ENCODE results near the gene NDUFS1. TPM values are rescaled to one million over a fixed set of nuclear protein-coding genes. Genes with fewer than 3 reads are reported as not detected.
"Not testable (repeated sequence)": the region's sequence is repeated elsewhere in the genome, so short reads cannot be mapped to it uniquely, and the experiment has no call there.

Gene NDUFS1
- total RNA-seq: 71.6 and 77.6 TPM in 2 replicates
- long read RNA-seq, full-length matches to known transcripts: 359 of 407 reads
- long read RNA-seq, partial matches to known transcripts: 9 of 407 reads
- long read RNA-seq, other reads (novel, unspliced or antisense): 39 of 407 reads

DNA sequence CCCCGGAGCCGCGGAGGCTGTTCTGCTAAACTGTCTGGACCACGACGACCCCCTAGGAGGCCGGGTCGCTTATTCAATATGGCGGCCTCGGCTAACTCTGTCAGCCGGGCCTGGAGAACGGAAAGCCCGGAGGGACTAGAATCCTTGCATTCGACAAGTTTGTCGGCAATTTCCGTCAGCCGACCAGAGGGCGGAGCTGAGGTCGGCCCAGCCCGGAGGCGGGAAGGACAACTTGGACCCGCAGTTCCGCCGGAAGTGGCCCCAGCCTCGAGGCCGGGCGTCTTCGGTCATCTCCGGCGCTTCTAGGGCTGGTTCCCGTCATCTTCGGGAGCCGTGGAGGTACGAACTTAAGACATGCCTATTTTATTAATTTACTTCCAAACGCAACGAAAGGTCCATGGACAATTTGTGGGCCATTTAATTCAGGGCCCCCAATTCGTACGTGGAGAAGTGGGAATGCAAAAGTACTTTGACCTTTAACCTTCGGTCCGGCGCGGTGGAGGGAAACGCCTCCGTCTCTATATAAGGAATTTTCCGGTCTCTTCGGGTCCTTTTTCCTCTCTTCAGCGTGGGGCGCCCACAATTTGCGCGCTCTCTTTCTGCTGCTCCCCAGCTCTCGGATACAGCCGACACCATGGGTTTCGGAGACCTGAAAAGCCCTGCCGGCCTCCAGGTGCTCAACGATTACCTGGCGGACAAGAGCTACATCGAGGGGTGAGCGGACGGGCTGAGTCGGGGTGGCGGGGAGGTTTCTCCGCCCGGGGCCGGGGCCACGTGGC lies at the start of gene NDUFS1, which contains the start of gene EEF1B2:
Gene NDUFS1, minus strand, starts transcription at position 99 of the 779 bp plus-strand sequence. CDS start 5,766 bp downstream, outside the sequence.
Gene EEF1B2, plus strand, starts transcription at position 550 of the 779 bp plus-strand sequence. Its CDS starts 85 bp downstream, at position 635.
- Mint-ChIP-seq H3K4me1 (ENCODE audit: low read depth) (peaks cover 19% of the 10 kb centered on the region), H3K4me3 (ENCODE audit: low read depth) (peak within 1 kb of the TSS; percentile 99), H3K36me3 (ENCODE audit: insufficient read depth) (peaks cover 29% of the 10 kb centered on the region), H3K27ac (peak within 1 kb of the TSS; percentile 99), H3K9me3 (ENCODE audit: low read depth) (no peaks in the 10 kb centered on the region), H3K27me3 (no peaks in the 10 kb centered on the region)
- peak; percentile 91 for DNase-seq (ENCODE audit: low spot score, unreplicated experiment)
- TF ChIP-seq, protein P1, sequence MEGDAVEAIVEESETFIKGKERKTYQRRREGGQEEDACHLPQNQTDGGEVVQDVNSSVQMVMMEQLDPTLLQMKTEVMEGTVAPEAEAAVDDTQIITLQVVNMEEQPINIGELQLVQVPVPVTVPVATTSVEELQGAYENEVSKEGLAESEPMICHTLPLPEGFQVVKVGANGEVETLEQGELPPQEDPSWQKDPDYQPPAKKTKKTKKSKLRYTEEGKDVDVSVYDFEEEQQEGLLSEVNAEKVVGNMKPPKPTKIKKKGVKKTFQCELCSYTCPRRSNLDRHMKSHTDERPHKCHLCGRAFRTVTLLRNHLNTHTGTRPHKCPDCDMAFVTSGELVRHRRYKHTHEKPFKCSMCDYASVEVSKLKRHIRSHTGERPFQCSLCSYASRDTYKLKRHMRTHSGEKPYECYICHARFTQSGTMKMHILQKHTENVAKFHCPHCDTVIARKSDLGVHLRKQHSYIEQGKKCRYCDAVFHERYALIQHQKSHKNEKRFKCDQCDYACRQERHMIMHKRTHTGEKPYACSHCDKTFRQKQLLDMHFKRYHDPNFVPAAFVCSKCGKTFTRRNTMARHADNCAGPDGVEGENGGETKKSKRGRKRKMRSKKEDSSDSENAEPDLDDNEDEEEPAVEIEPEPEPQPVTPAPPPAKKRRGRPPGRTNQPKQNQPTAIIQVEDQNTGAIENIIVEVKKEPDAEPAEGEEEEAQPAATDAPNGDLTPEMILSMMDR (IDR thresholded peaks at IDR 0.05; ENCODE audit: unreplicated experiment): peak; percentile 7

DNA sequence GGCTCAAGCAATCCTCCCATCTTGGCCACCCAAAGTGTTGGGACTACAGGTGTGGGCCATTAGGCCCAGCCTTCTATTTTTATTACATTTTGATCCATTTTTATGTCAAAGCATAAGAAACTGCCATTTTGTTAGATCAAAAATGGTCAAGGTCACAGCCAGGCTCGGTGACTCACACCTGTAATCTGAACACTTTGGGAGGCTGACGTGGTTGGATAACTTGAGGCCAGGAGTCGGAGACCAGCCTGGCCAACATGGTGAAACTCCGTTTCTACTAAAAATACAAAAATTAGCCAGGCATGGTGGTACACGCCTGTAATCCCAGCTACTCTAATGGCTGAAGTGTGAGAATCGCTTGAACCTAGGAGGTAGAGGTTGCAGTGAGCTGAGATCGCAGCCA lies 49.7 kb upstream of the NDUFS1 start:
- TF ChIP-seq, protein P1 (IDR thresholded peaks at IDR 0.05; ENCODE audit: unreplicated experiment): no peak
- peaks cover 3% of the 10 kb centered on the region for H3K27me3 Mint-ChIP-seq
- H3K4me1 Mint-ChIP-seq (ENCODE audit: low read depth): peaks cover 16% of the 10 kb centered on the region
- DNase-seq (ENCODE audit: low spot score, unreplicated experiment): no peak
- no peak overlapping the region for H3K27ac Mint-ChIP-seq
- H3K4me3 Mint-ChIP-seq (ENCODE audit: low read depth): no peak overlapping the region
- H3K36me3 Mint-ChIP-seq (ENCODE audit: insufficient read depth): no peaks in the 10 kb centered on the region
- H3K9me3 Mint-ChIP-seq (ENCODE audit: low read depth): no peaks in the 10 kb centered on the region

DNA sequence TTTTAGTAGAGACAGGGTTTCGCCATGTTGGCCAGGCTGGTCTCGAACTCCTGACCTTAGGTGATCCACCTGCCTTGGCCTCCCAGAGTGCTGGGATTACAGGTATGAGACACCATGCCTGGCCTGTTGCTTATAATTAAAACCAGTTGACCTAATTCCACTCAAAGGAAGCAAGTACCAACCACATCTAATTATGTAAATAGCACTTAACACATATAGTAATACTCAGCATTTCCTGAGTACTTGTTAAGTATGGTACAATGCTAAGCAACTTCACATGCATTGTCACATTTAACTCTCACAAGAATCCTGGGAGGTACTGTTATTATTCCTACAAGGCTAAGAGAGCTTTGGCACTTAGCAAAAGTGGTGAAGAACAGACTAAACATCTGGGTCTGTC lies 48.1 kb upstream of the NDUFS1 start:
- DNase-seq (ENCODE audit: low spot score, unreplicated experiment); H3K9me3 Mint-ChIP-seq (ENCODE audit: low read depth); H3K27ac Mint-ChIP-seq; H3K36me3 Mint-ChIP-seq (ENCODE audit: insufficient read depth); H3K27me3 Mint-ChIP-seq; H3K4me3 Mint-ChIP-seq (ENCODE audit: low read depth); H3K4me1 Mint-ChIP-seq (ENCODE audit: low read depth): not testable (repeated sequence)

DNA sequence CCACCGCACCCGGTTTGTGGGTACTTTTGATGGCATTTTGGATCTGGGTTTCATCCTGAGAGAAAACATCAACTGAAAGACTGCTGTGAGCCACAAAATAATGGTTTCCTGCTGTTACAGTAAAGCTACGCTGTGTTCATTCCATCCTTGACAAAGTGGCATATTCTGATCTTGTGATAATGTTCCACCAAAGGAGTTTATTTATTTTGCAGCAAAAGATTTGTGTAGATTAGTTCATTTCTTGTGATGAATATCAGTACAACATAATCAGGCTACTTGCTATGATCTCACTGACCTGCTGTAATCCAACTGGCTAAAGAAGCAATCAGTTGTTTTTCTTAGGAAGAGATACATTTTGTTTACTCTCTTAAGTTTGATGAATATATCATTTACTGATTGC lies 45.5 kb upstream of the NDUFS1 start:
- H3K36me3 Mint-ChIP-seq (ENCODE audit: insufficient read depth): no peaks in the 10 kb centered on the region
- DNase-seq (ENCODE audit: low spot score, unreplicated experiment): no peak
- peak overlapping the region; percentile 49 for H3K27ac Mint-ChIP-seq
- H3K27me3 Mint-ChIP-seq: peaks cover 4% of the 10 kb centered on the region
- no peaks in the 10 kb centered on the region for H3K9me3 Mint-ChIP-seq (ENCODE audit: low read depth)
- no peaks in the 10 kb centered on the region for H3K4me1 Mint-ChIP-seq (ENCODE audit: low read depth)
- H3K4me3 Mint-ChIP-seq (ENCODE audit: low read depth): no peak overlapping the region
- TF ChIP-seq, protein P1 (IDR thresholded peaks at IDR 0.05; ENCODE audit: unreplicated experiment): no peak

DNA sequence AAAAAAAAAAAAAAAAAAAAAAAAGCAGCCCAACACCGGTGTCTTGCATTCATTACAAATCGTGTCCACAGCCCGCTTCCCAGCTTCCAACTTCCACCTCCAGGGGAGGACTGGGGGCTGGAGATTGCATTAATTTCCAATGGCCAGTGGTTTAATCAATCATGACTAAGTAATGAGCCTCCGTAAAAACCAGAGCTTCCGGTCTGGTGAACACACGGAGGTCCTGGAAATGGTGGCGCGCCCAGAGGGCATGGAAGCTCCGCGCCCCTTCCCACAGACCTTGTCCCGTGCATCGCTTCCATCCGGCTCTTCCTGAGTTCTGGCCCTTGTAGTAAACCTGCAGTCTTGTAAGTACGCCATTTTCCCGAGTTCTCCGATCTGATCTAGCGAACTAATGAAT lies 44.1 kb upstream of the NDUFS1 start:
- Mint-ChIP-seq H3K9me3 (ENCODE audit: low read depth) (no peaks in the 10 kb centered on the region), H3K27ac (peak overlapping the region; percentile 79), H3K36me3 (ENCODE audit: insufficient read depth) (no peaks in the 10 kb centered on the region), H3K4me1 (ENCODE audit: low read depth) (no peaks in the 10 kb centered on the region), H3K4me3 (ENCODE audit: low read depth) (no peak overlapping the region), H3K27me3 (peaks cover 6% of the 10 kb centered on the region)
- TF ChIP-seq, protein P1 (IDR thresholded peaks at IDR 0.05; ENCODE audit: unreplicated experiment): no peak
- no peak for DNase-seq (ENCODE audit: low spot score, unreplicated experiment)
